H9 (cell line): ENCODE data around the gene ATXN1L. TPM values are rescaled to one million over a fixed set of nuclear protein-coding genes. Genes with fewer than 3 reads are reported as not detected.

Experiments
- DNase-seq: peaks from one replicate; pipeline ENCODE4 v3.0.0-alpha.2; 2017
- H2AFZ ChIP-seq: one replicate; pipeline ENCODE4 v1.6.1; 2013; ENCODE audit warnings: mild to moderate bottlenecking, low read length, control low read depth, moderate library complexity
- H2AK5ac ChIP-seq: 2 replicates; pipeline ENCODE4 v1.6.1; 2013; ENCODE audit warnings: low read length, control low read depth, mixed read lengths; ENCODE audit not compliant: insufficient read length
- H2BK120ac ChIP-seq: one replicate; pipeline ENCODE4 v1.6.1; 2013; ENCODE audit warnings: low read depth, mild to moderate bottlenecking, low read length, control low read depth, inconsistent platforms; ENCODE audit not compliant: poor library complexity, severe bottlenecking
- H2BK12ac ChIP-seq: 2 replicates; pipeline ENCODE4 v1.6.1; 2013; ENCODE audit warnings: low read length, control low read depth, mixed read lengths, low read depth; ENCODE audit not compliant: insufficient read length
- H2BK15ac ChIP-seq: 2 replicates; pipeline ENCODE4 v1.6.1; 2013; ENCODE audit warnings: low read depth, low read length, control low read depth
- H2BK20ac ChIP-seq: one replicate; pipeline ENCODE4 v1.6.1; 2013; ENCODE audit warnings: low read depth, mild to moderate bottlenecking, low read length, control low read depth, inconsistent platforms; ENCODE audit not compliant: poor library complexity, severe bottlenecking
- H2BK5ac ChIP-seq: 2 replicates; pipeline ENCODE4 v1.6.1; 2013; ENCODE audit warnings: low read length, control low read depth, mixed read lengths; ENCODE audit not compliant: insufficient read length
- H3K14ac ChIP-seq: 2 replicates; pipeline ENCODE4 v1.6.1; 2013; ENCODE audit warnings: low read length, control low read depth; ENCODE audit not compliant: insufficient read depth
- H3K18ac ChIP-seq: 2 replicates; pipeline ENCODE4 v1.6.1; 2013; ENCODE audit warnings: low read depth, mild to moderate bottlenecking, mixed read lengths, low read length, control low read depth; ENCODE audit not compliant: insufficient read length
- H3K23ac ChIP-seq: 2 replicates; pipeline ENCODE4 v1.6.1; 2013; ENCODE audit warnings: low read length, control low read depth, mixed read lengths, low read depth; ENCODE audit not compliant: insufficient read length
- H3K23me2 ChIP-seq: 2 replicates; pipeline ENCODE4 v1.6.1; 2013; ENCODE audit warnings: low read depth, mild to moderate bottlenecking, mixed read lengths, low read length, control low read depth; ENCODE audit not compliant: insufficient read length, poor library complexity, severe bottlenecking
- H3K27ac ChIP-seq: 2 replicates; pipeline ENCODE4 v1.5.1; 2013; ENCODE audit warnings: low read length, control low read depth, mixed read lengths, low read depth; ENCODE audit not compliant: insufficient read length
- H3K27me3 ChIP-seq: 2 replicates; pipeline ENCODE4 v1.6.1; 2013; ENCODE audit warnings: low read length, control low read depth, inconsistent platforms; ENCODE audit not compliant: insufficient read depth
- H3K4ac ChIP-seq: 2 replicates; pipeline ENCODE4 v1.6.1; 2013; ENCODE audit warnings: low read depth, mild to moderate bottlenecking, control low read depth, inconsistent platforms, low read length, moderate library complexity
- H3K4me1 ChIP-seq: 2 replicates; pipeline ENCODE4 v1.6.1; 2013; ENCODE audit warnings: low read length, control low read depth, inconsistent platforms; ENCODE audit not compliant: insufficient read depth
- H3K4me2 ChIP-seq: 2 replicates; pipeline ENCODE4 v1.6.1; 2013; ENCODE audit warnings: low read length, control low read depth, mixed read lengths; ENCODE audit not compliant: insufficient read length, insufficient read depth
- H3K56ac ChIP-seq: 2 replicates; pipeline ENCODE4 v1.6.1; 2013; ENCODE audit warnings: low read depth, mild to moderate bottlenecking, mixed read lengths, low read length, control low read depth; ENCODE audit not compliant: insufficient read length
- H3K79me1 ChIP-seq: 2 replicates; pipeline ENCODE4 v1.6.1; 2013; ENCODE audit warnings: low read depth, mild to moderate bottlenecking, moderate library complexity, low read length, control low read depth, inconsistent platforms; ENCODE audit not compliant: insufficient read depth, poor library complexity, severe bottlenecking
- H3K79me2 ChIP-seq: 2 replicates; pipeline ENCODE4 v1.6.1; 2013; ENCODE audit warnings: low read length, control low read depth, inconsistent platforms; ENCODE audit not compliant: insufficient read depth
- H3K9ac ChIP-seq: 2 replicates; pipeline ENCODE4 v1.6.1; 2013; ENCODE audit warnings: low read length, control low read depth, mixed read lengths; ENCODE audit not compliant: insufficient read length; ENCODE audit errors: extremely low read depth
- H3K9me3 ChIP-seq: one replicate; pipeline ENCODE4 v1.6.1; 2013; ENCODE audit warnings: low read depth, low read length, inconsistent platforms; ENCODE audit not compliant: control insufficient read depth
- H3T11ph ChIP-seq: one replicate; pipeline ENCODE4 v1.6.1; 2013; ENCODE audit warnings: mild to moderate bottlenecking, low read length, control low read depth, inconsistent platforms
- H4K20me1 ChIP-seq: one replicate; pipeline ENCODE4 v1.6.1; 2013; ENCODE audit not compliant: control insufficient read depth, insufficient read length, insufficient read depth
- H4K5ac ChIP-seq: 2 replicates; pipeline ENCODE4 v1.6.1; 2013; ENCODE audit warnings: low read depth, mild to moderate bottlenecking, mixed read lengths, low read length, control low read depth; ENCODE audit not compliant: insufficient read length
- H4K8ac ChIP-seq: replicated peaks from 2 replicates; pipeline ENCODE4 v1.6.1; 2013; ENCODE audit warnings: low read length, control low read depth, mixed read lengths, low read depth; ENCODE audit not compliant: insufficient read length
- H4K91ac ChIP-seq: 2 replicates; pipeline ENCODE4 v1.6.1; 2013; ENCODE audit warnings: low read depth, mild to moderate bottlenecking, moderate library complexity, mixed read lengths, low read length, control low read depth; ENCODE audit not compliant: insufficient read length
- H3K27ac Mint-ChIP-seq, 3 experiments: 2 replicates in 2 of 3; 3 replicates in 1 of 3; pipeline ENCODE4 v1.8.0; 2020 to 2021; ENCODE audit warnings: mixed read lengths in 3 of 3, mild to moderate bottlenecking in 1 of 3, moderate library complexity in 1 of 3
- H3K27me3 Mint-ChIP-seq: 2 replicates; pipeline ENCODE4 v1.8.0; 2021; ENCODE audit warnings: low read depth, mild to moderate bottlenecking, moderate library complexity, mixed read lengths
- H3K36me3 Mint-ChIP-seq, 3 experiments: 2 replicates in 2 of 3; 3 replicates in 1 of 3; pipeline ENCODE4 v1.8.0; 2020 to 2021; ENCODE audit warnings: low read depth in 3 of 3, mixed read lengths in 3 of 3; ENCODE audit not compliant: insufficient read depth in 1 of 3
- H3K4me1 Mint-ChIP-seq, 2 experiments: 2 replicates each; pipeline ENCODE4 v1.8.0; 2020; ENCODE audit warnings: mixed read lengths in 2 of 2
- H3K4me3 Mint-ChIP-seq, 2 experiments: 2 replicates in 1 of 2; 3 replicates in 1 of 2; pipeline ENCODE4 v1.8.0; 2020 to 2021; ENCODE audit warnings: mild to moderate bottlenecking in 2 of 2, mixed read lengths in 2 of 2, moderate library complexity in 1 of 2
- H3K9me3 Mint-ChIP-seq, 2 experiments: 2 replicates in 1 of 2; 3 replicates in 1 of 2; pipeline ENCODE4 v1.8.0; 2020; ENCODE audit warnings: mild to moderate bottlenecking in 2 of 2, mixed read lengths in 2 of 2, moderate library complexity in 1 of 2
- WGBS: extraction: QIAGEN DNeasy Blood & Tissue Kit; methylation state at CpG from one replicate; pipeline ENCODE4 v1.1.7; 2013; ENCODE audit warnings: missing lambda C conversion rate, low lambda C conversion rate, mixed read lengths; ENCODE audit not compliant: insufficient read length; ENCODE audit errors: extremely low coverage; 5-methylcytosine and 5-hydroxymethylcytosine counted together
- total RNA-seq: library from RNA; stranded (reverse); gene quantifications from 2 replicates; pipeline ENCODE4 v1.2.1, GENCODE V29; 2021
- TF ChIP-seq, protein P1 (sequence below): fragments of 200-600 bp; sonication (generic); conservative IDR thresholded peaks from 3 replicates; pipeline ENCODE4 v1.8.0; 2021; ENCODE audit warnings: antibody characterized with exemption, mild to moderate bottlenecking

Gene ATXN1L
- total RNA-seq, 1 experiment from 2014 or later = 30.3 TPM

DNA sequence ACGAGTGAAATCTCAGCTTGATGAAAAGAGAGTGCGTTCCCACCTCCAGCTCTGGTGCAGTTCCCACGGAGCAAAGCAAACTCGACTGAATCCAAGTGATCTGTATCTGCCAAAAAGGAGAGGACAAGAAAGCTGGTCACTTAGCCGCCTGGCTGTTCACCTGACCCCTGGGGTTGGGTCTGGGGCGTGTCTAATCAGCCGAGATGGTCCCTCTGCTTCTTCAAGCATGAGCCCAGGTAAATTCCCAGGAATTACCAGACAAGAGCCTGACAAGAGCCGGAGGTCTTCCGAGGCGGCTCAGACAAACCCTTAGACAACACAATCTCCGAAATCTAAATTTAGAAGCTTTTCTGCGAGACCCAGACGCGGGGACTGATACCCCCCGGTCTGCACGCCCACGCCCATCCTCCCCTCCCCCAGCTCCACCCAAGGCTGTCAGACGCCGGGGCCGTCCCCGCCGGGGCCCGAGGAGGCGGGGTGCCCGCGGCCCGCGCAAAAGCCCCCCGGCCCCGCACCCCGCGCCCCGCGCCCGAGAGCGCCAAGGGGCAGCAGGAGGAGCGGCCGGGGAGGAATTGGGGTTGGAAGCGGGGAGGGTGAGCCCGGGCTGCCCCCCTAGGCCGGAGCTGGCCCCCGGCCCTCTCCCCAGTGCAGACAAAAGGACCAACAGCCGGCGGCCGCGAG is 37.5 kb downstream of the ATXN1L start:
- no peaks in the 10 kb centered on the region; the same call in 1 of the 2 replicates for H3K4me1 ChIP-seq
- no peak overlapping the region for H3K23ac ChIP-seq
- no peak overlapping the region for H2AK5ac ChIP-seq
- Mint-ChIP-seq H3K27me3 (no peaks in the 10 kb centered on the region; the same call in 1 of the 2 replicates), H3K36me3 (peaks cover 16 to 28% (median 25%) of the 10 kb centered on the region in 3 experiments; a peak in 6 of 7 replicates), H3K4me3 (peak overlapping the region; percentile 87 to 89), H3K4me1 (peaks cover 19 to 21% of the 10 kb centered on the region in 2 experiments), H3K9me3 (no peaks in the 10 kb centered on the region), H3K27ac (peak overlapping the region; percentile 52 to 95 (median 66); a peak in 4 of 7 replicates)
- H4K20me1 ChIP-seq = no peaks in the 10 kb centered on the region
- no peak overlapping the region for H3K18ac ChIP-seq
- no peak overlapping the region for H2BK12ac ChIP-seq
- no peak overlapping the region for H2BK20ac ChIP-seq
- WGBS = no CpG with 5 or more reads among the region's 46 CpGs
- H2BK5ac ChIP-seq = no peak overlapping the region
- H3K56ac ChIP-seq = no peak overlapping the region
- no peak overlapping the region for H2BK120ac ChIP-seq
- peaks cover 15% of the 10 kb centered on the region for H3K23me2 ChIP-seq
- H3K27ac ChIP-seq = no peak overlapping the region
- no peaks in the 10 kb centered on the region for H3K79me2 ChIP-seq
- H3K4me2 ChIP-seq = peak overlapping the region; percentile 86
- no peaks in the 10 kb centered on the region for H3K27me3 ChIP-seq
- H4K5ac ChIP-seq = no peak overlapping the region
- H2BK15ac ChIP-seq = no peak overlapping the region
- peak; percentile 82 for DNase-seq
- H3T11ph ChIP-seq = no peak overlapping the region
- TF ChIP-seq, protein P1, sequence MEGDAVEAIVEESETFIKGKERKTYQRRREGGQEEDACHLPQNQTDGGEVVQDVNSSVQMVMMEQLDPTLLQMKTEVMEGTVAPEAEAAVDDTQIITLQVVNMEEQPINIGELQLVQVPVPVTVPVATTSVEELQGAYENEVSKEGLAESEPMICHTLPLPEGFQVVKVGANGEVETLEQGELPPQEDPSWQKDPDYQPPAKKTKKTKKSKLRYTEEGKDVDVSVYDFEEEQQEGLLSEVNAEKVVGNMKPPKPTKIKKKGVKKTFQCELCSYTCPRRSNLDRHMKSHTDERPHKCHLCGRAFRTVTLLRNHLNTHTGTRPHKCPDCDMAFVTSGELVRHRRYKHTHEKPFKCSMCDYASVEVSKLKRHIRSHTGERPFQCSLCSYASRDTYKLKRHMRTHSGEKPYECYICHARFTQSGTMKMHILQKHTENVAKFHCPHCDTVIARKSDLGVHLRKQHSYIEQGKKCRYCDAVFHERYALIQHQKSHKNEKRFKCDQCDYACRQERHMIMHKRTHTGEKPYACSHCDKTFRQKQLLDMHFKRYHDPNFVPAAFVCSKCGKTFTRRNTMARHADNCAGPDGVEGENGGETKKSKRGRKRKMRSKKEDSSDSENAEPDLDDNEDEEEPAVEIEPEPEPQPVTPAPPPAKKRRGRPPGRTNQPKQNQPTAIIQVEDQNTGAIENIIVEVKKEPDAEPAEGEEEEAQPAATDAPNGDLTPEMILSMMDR = no peak
- no peak overlapping the region for H4K8ac ChIP-seq
- H3K79me1 ChIP-seq = no peaks in the 10 kb centered on the region
- no peak overlapping the region for H4K91ac ChIP-seq
- 0 out of 2 replicates have a peak overlapping the region, but pooled peaks have one; percentile 90 for H3K14ac ChIP-seq
- no peak overlapping the region for H2AFZ ChIP-seq
- no peak overlapping the region for H3K4ac ChIP-seq
- no peaks in the 10 kb centered on the region for H3K9me3 ChIP-seq
- peak overlapping the region; percentile 5 for H3K9ac ChIP-seq
